ENCODE data around the gene DDX1.

DDX1 gene

DNA sequence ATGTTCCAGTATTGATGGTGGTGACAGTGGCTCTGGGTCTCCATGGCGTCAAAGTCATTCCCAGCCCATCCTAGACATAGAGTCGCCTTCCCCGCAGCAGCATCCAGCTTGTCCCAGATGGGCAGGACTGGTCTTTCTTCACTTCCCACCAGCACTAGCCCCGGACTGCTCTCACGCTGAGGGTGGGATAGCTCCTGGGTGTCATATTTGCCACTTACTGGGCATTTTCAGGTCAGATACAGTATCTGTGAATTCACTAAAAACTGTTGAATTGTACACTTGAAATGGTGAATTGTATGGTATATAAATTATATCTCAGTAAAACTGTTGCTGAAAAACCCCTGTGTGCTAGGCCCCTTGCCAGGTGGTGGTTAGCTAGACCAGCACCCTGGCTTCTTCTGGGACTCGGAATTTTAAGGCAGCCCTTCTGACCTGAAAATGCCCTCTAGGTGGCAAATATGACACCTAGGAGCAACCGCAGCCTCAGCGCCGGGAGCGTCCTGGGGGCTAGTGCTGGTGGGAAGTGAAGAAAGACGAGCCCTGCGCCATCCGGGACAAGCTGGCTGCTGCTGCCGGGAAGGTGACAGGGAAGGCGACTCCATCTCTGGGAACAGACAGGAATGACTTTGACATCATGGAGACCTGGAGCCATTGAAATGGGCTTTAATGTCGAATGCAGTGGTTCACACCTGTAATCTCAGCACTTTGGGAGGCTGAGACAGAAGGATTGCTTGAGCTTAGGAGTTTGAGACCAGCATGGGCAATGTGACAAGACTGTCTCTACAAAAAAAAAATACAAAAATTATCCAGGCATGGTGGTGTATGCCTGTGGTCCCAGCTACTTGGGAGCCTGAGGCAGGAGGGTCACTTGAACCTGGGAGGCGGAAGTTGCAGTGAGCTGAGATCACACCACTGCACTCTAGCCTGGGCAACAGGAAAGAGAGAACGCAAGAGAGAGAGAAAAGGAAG, 56.2 kb downstream of the DDX1 start:
- DNase-seq: no peak

DNA sequence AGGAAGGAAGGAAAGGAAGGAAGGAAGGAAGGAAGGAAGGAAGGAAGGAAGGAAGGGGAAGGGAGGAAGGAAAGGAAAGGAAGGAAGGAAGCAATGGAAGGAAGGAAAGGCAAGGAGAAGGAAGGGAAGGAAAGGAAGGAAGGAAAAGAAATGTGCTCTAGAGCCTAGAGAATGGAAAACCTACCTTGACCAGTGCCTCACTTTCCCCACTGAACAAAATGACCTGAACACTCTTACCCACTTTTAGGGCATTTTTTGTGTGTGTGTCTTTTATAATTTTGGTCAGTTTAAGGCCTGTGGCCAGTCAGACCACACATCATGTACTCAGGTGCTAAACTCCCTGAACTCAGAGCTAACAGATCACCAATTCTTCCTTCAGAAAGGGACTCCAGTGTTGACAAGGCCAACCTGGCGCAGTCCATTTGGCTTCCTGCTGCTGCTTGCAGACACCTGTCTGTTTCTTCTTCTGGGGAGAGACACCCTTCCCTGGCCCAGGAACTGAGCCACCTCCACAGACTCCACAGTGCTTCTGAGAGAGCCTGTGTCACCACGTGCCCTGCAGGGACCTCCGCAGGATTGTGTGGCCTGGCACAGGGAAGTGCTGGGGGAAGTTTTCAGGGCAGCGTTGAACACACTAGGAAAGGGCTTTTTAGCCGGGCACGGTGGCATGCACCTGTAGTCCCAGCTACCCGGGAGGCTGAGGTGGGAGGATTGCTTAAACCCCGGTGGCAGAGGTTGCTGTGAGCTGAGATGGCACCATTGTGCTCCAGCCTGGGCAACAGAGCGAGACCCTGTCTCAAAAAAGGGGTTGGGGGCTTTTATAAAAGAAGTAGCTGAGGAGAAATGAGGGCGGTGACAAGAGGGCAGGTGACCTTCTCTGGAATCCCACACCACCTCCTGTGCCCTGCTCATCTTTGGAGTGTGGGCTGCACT, 57.2 kb downstream of the DDX1 start:
- no peak for DNase-seq

- no peak for DNase-seq
These were observed 58.0 kb downstream of the DDX1 start for GRCh38 chr2:15649561-15650255.

DNA sequence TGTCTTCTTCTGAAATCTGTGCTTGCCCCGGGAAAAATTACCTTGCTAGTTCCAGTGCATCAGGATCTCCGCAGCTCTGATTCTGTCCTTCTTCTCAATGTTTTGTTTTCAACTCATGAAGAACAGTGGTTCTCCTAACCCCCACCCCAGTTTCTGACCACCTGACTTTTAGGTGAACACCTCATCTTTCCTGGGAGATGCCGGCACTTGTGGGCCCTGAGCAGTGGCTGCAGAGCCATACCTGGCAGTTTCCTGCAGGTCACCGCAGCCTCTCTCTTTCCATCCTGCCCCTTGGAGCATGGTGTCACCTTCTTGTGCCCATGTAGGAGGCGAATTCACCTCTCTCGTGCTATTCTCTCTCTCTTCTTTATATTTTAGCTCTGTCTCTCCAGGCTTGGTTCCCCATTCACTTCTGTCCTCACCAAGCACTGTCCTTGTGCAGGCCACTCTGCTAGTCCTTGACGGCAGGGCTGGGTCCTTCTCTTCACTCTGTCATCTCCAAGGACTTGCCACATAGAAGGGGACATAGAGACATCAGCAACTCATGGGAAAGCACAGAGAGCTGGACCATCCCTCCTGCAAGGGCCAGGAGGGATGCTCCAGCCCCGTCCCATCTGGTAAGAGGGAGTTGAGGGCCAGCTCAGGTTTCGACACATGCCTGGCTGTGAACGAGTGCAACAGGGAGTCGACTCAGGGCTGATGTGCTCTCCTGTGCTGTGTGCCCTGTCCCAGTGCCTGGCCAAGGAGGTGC, 59.1 kb downstream of the DDX1 start:
- DNase-seq: no peak

GRCh38 chr2:15651367-15651727, 59.7 kb downstream of the DDX1 start:
- DNase-seq: no peak

DNA sequence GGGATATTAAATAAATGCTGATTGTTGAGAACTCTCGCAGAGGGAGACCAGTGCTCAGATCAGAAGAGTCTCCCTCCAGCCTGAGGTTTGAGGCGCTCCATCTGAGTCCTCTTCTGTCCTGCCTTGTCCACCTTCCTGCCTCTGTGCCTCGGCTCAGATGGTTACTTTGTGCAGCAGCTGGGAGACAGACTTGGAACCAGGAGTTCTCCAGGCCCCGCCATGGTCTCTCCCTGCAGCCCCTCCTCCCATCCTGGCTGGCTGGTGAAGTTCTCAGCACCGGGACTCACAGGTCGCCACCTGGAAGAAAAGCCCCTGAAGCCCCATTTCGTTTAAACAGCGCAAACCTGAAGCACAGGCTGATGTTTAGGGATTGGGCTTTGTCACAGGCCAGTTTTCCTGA, 60.6 kb downstream of the DDX1 start:
- no peak for DNase-seq

- no peak for DNase-seq
These were observed 61.1 kb downstream of the DDX1 start for GRCh38 chr2:15652801-15653200.

DNA sequence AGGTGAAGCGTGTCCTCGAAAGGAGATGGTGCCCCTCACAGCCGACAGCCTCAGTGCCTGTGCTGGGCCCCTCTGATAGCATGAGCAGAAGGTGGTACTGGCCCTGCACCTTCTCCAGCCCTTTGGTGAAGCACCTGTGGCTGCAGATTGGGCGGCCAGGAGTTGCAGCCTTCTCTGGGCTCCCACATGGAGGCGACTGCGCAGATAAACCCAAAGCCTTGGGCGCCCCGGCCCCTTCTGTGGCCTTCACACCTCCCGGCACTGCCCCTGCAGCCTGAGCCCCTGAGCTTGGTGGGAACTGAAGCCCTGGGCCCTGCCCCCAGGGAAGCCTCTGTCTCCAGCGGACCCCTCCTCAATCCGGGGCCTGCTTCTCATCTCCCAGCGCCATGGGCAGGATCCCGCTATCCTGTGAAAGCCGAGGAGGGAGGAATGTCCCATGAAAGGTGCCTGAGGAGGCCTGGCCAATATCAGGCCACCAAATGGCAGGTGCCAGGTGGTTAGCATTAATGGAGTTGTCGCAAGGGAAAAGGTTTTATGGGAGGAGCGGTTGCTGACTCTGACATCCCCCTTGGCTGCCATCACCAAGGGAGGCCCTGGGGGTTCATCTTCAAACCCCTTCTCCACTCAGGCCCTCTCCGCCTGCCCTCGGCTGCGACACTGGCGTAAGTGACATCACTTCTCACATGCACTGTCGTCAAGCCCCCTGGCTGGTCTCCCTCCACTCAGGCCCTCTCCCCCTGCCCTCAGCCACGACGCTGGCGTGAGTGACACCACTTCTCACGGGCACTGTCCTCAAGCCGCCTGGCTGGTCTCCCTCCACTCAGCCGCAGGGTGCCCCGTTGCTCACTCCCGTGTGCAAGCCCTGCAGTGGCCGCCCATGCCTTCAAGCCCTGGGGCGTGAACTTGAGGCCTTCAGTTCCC, 62.4 kb downstream of the DDX1 start:
- no peak for DNase-seq

DNA sequence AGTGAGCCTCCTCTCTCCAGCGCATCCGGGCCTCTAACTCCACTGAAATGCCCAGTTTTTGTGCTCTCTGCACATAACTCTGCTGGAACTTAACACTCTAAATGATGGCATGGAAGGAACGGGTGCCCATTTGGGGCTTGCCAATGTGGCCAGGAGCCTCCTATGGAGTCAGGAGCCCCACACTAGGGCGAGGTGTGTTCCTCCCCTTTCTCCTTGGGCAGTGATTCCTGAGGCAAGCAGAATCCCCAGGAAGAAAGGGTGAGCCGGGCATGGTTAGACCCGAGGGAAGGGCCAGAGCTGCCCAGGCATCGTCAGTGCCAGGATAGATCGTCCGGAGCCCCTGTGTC, 63.0 kb downstream of the DDX1 start:
- DNase-seq: no peak

DNA sequence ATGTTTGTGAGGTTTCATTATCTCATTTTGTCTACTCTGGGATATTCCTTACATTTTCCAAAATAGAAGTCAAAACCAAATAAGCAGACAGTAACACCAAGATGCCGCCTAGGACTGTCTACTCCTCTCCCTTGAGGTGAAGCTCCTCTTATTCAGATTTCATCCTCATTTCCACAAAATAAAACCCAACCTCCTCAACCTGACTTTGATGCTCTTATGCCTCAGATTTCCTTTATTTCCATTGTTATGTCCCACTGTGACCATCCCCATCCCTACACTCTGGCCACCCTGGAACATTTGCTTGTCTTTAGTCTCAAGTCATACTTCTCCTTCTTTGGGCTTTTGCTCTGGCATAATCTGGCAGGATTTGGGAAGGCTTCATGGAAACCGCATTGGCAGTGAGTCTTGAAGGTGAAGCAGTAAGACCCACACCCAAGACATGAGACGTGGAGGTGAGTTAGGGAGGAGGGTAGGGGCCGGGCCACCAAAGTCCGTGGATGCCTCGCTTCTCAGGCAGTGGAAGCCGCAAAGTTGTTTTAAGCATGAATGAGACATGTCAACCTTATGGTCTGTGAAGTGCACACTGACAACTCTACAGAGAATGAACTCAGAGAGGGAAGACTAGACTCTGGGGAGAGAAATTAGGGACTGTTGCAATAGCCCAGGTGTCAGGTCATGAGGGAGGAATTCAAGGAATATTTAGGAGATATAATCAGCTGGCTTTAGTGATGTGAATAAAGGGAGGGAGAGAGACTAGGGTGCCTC, 63.6 kb downstream of the DDX1 start:
- DNase-seq: no peak

DNA sequence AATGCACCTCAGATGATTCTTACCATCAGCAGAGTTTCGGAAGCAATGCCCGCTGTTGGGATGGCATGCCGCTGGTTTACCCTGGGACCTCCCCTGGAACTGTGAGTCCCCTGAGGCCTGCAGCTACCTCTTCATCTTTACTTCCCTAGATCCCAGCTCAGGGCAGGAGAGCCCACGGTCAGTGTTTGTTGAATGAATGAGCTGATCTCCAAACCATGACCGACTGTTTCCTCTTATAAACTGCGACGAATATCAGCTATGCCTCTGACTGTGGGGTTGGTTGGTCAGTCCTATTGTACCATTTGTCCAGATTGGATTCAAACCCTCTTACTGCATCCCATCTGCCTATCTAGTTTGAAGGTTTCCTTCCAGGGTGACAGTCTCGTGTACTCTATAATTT, 64.4 kb downstream of the DDX1 start:
- DNase-seq: no peak

- DNase-seq: no peak
These were observed 66.1 kb downstream of the DDX1 start for GRCh38 chr2:15657759-15658158.

- no peak for DNase-seq
These were observed 67.2 kb downstream of the DDX1 start for GRCh38 chr2:15658911-15659310.

GRCh38 chr2:15660491-15661294, 69.0 kb downstream of the DDX1 start:
- no peak for DNase-seq

GRCh38 chr2:15661295-15661569, 69.6 kb downstream of the DDX1 start:
- DNase-seq: no peak

- DNase-seq: no peak
These were observed 70.4 kb downstream of the DDX1 start for GRCh38 chr2:15662026-15662425.

DNA sequence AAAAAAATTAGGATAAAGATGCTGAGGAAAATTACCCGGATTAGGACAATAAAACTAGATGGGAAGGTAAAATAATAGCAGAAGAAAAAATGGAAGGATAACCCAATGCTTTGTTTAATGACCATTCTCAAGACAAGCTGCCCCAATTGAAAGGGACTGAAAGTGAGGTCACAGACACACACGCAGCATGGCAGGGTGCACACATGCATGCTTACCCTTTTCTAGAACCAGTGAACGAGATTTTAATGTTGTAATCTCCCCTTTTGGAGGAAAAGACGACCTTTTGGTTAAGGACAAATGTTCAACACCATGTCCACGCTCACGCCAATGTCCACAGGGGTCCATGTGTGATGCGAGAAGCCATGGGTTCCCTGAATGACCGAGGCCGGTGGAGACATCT, 70.9 kb downstream of the DDX1 start:
- no peak for DNase-seq

DNA sequence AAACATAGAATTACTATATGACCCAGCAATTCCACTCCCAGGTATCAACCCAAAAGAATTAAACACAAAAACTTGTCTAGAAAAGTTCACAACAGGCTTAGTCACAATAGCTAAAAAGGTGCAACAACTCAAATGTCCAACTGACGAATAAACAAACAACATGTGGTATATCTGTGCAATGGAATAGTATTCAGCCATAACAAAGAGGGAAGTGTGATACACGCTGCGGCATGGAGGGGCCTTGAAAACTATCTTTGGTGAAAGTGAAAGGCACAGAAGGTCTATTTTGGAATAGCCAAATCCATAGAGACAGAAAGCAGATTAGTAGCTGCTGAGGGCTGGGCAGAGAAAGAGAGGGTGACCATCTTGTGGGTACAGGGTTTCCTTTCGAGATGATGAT, 72.1 kb downstream of the DDX1 start:
- no peak for DNase-seq

DNA sequence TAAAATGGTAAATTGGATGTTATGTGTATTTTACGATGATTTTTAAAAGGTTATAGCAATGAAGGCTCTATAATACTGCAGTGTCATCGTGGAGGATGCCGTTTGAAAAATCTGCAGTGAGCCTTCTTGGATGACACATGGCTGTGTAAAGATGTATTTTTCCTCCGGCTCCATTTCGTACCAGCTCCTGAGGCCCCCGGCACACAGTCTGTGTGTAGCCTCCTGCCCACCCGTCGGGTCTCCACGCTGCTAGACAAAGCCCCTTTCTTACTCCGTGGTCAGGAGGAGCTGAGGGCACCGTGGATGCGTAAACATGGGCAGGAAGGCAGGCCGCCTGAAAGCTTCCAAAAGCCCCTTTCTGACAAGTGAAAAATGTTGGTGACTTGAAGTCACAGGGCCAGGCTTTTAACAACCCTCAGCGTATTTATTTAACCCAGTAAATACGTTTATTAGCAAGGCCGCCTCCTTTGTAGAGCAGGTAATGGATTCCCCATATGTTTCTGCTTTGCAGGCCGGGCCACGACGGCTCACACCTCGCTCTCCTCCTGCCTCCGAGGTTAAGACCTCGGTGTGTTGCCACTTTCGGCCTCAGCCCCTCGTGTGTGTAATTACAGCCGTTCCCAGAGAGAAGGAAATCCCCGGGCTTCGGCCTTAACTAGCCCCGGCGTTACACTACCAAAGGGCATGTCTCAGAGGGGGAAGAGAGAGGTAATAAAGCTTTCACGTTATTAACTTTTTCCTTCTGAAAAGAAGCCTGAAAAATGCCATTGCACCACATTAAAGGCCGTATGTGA, 72.8 kb downstream of the DDX1 start:
- DNase-seq: no peak

Data from stimulated activated CD4-positive, alpha-beta T cell treated with anti-CD3 and anti-CD28 coated beads, Interleukin-4, amount 100 ng/mL, for 1 hour (primary cell).